Smooth muscle cell (in vitro differentiated cells): Measurements from ENCODE around the gene BDH1. TPM values are rescaled to one million over a fixed set of nuclear protein-coding genes. Genes with fewer than 3 reads are reported as not detected.
"Not testable (repeated sequence)": the region's sequence is repeated elsewhere in the genome, so short reads cannot be mapped to it uniquely, and the experiment has no call there.

Experiments
- DNase-seq: peaks from one replicate; lab custom pipeline; 2025; ENCODE audit not compliant: unreplicated experiment; lab: John Stamatoyannopoulos, UW
- H2AFZ ChIP-seq: fragments of 200-600 bp; sonication (generic); 2 replicates; pipeline ENCODE4 v1.6.0; 2016; ENCODE audit warnings: antibody characterized with exemption, low read depth, mild to moderate bottlenecking
- H3F3A ChIP-seq: fragments of 200-600 bp; sonication (generic); 2 replicates; pipeline ENCODE4 v1.6.0; 2017; ENCODE audit warnings: antibody characterized with exemption, low read depth
- H3K27ac ChIP-seq: fragments of 200-600 bp; sonication (generic); 2 replicates; pipeline ENCODE4 v1.5.1; 2016; ENCODE audit warnings: low read depth, mild to moderate bottlenecking
- H3K27me3 ChIP-seq: fragments of 200-600 bp; sonication (generic); 2 replicates; pipeline ENCODE4 v1.6.1; 2016; ENCODE audit warnings: low read depth, mild to moderate bottlenecking
- H3K36me3 ChIP-seq: fragments of 200-600 bp; sonication (generic); 2 replicates; pipeline ENCODE4 v1.5.1; 2016; ENCODE audit warnings: low read depth
- H3K4me1 ChIP-seq: fragments of 200-600 bp; sonication (generic); 2 replicates; pipeline ENCODE4 v1.5.1; 2016; ENCODE audit warnings: low read depth
- H3K4me2 ChIP-seq: fragments of 200-600 bp; sonication (generic); 2 replicates; pipeline ENCODE4 v1.6.0; 2016; ENCODE audit warnings: mild to moderate bottlenecking
- H3K4me3 ChIP-seq: fragments of 200-600 bp; sonication (generic); 2 replicates; pipeline ENCODE4 v1.5.1; 2016; ENCODE audit warnings: mild to moderate bottlenecking
- H3K79me2 ChIP-seq: fragments of 200-600 bp; sonication (generic); 2 replicates; pipeline ENCODE4 v1.6.0; 2016; ENCODE audit warnings: low read depth, mild to moderate bottlenecking
- H3K9ac ChIP-seq: fragments of 200-600 bp; sonication (generic); 2 replicates; pipeline ENCODE4 v1.6.0; 2016; ENCODE audit warnings: low read depth
- H3K9me3 ChIP-seq: fragments of 200-600 bp; sonication (generic); replicated peaks from 2 replicates; pipeline ENCODE4 v1.5.1; 2016; ENCODE audit warnings: low read depth
- H4K20me1 ChIP-seq: fragments of 200-600 bp; sonication (generic); 2 replicates; pipeline ENCODE4 v1.6.0; 2016; ENCODE audit warnings: low read depth
- WGBS: methylation state at CpG from one replicate; pipeline ENCODE4 v1.1.7; 2016; ENCODE audit warnings: low lambda C conversion rate; 5-methylcytosine and 5-hydroxymethylcytosine counted together
- polyA plus RNA-seq: library from polyadenylated mRNA; unstranded; fragments of >200 nt; fragmentation: Nextera tagmentation; extraction: Ambion mirVana; gene quantifications from 2 replicates; pipeline ENCODE4 v1.2.1, GENCODE V29; 2016
- total RNA-seq: library from RNA; depleted of rRNA; stranded (reverse); fragments of >200 nt; gene quantifications from 2 replicates; pipeline ENCODE4 v1.2.3, GENCODE V29; 2014
- TF ChIP-seq, protein P1 (sequence below): fragments of 200-600 bp; sonication (generic); IDR thresholded peaks from 2 replicates; pipeline ENCODE4 v1.5.1; 2017; ENCODE audit warnings: borderline replicate concordance, mild to moderate bottlenecking, antibody characterized with exemption; ENCODE audit not compliant: insufficient read depth, poor library complexity, severe bottlenecking

BDH1 gene
- total and polyA plus RNA-seq, 2 experiments from 2014 or later: 4.0 to 7.2 TPM

DNA sequence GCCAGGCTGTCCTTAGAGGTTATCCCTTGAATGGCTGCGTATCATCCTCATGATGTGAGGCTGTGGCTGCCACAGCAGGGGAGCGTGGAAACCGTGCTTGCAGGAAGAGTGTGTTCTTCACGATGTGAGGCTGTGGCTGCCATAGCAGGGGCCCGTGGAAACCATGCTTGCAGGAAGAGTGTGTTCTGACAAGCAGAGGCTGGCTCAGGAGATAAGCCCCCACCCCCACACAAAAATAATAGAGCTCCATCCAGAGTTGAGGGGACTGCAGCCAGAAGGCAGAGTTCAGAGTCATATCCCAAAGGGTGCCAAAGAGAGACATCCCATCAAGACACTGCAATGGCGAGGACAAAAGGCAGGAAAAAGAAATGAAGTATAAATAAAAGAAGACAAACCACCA, 22.6 kb upstream of the BDH1 start:
- H3K36me3 ChIP-seq: no peaks in the 10 kb centered on the region
- no peak overlapping the region for H3K4me2 ChIP-seq
- H3K9me3 ChIP-seq: no peaks in the 10 kb centered on the region
- H3K4me1 ChIP-seq: no peaks in the 10 kb centered on the region
- no peak overlapping the region for H3K9ac ChIP-seq
- H3F3A ChIP-seq: no peaks in the 10 kb centered on the region
- no peaks in the 10 kb centered on the region for H4K20me1 ChIP-seq
- DNase-seq: no peak
- 90% methylated on average over 6 of the region's 6 CpGs for WGBS
- H3K79me2 ChIP-seq: no peaks in the 10 kb centered on the region
- H3K4me3 ChIP-seq: no peak overlapping the region
- no peak overlapping the region for H3K27ac ChIP-seq
- peaks cover 6% of the 10 kb centered on the region for H3K27me3 ChIP-seq
- no peak overlapping the region for H2AFZ ChIP-seq
- TF ChIP-seq, protein P1, sequence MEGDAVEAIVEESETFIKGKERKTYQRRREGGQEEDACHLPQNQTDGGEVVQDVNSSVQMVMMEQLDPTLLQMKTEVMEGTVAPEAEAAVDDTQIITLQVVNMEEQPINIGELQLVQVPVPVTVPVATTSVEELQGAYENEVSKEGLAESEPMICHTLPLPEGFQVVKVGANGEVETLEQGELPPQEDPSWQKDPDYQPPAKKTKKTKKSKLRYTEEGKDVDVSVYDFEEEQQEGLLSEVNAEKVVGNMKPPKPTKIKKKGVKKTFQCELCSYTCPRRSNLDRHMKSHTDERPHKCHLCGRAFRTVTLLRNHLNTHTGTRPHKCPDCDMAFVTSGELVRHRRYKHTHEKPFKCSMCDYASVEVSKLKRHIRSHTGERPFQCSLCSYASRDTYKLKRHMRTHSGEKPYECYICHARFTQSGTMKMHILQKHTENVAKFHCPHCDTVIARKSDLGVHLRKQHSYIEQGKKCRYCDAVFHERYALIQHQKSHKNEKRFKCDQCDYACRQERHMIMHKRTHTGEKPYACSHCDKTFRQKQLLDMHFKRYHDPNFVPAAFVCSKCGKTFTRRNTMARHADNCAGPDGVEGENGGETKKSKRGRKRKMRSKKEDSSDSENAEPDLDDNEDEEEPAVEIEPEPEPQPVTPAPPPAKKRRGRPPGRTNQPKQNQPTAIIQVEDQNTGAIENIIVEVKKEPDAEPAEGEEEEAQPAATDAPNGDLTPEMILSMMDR: no peak

DNA sequence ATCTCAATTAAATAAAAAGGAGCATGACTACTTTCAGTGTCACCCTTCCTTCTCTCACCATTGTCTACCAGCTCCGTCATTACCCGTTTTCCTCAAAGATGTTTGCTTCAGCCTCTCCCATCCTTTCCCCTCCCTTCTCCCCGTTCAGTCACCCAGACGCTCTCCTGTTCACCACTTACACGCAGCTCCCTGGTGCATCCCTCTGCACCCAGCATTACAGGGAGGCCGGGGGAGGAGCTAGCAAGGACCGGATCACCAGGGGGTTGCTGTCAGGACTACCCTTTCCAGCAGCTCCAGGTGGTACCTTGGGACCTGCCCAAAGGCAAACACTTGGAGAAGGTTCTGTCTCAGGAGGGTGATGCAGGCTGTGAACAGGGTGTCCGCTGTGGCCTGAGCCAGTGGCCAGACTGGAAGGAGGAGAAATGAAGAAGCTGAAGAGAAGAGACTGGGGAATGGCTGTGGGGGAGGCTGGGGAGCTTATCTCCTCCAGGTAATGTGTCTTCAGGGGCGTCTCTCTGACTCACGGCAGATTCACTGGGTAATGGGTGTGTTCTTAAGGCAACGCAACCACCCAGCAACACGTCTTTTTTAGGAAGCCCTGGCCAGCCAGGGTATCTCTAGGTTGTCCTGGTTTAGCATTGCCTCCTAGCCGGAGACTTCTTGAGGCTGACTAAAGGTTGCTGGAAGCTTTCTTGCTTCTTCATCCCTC, 21.8 kb upstream of the BDH1 start:
- Histone ChIP-seq H3K4me1 (no peaks in the 10 kb centered on the region), H2AFZ (no peak overlapping the region), H3K9ac (no peak overlapping the region), H3F3A (no peaks in the 10 kb centered on the region), H3K27ac (no peak overlapping the region), H3K9me3 (no peaks in the 10 kb centered on the region), H3K4me3 (no peak overlapping the region), H3K79me2 (no peaks in the 10 kb centered on the region), H3K36me3 (no peaks in the 10 kb centered on the region), H4K20me1 (no peaks in the 10 kb centered on the region), H3K4me2 (no peak overlapping the region), H3K27me3 (peaks cover 6% of the 10 kb centered on the region)
- 92% methylated on average over 13 of the region's 13 CpGs for WGBS
- no peak for DNase-seq
- TF ChIP-seq, protein P1: no peak

DNA sequence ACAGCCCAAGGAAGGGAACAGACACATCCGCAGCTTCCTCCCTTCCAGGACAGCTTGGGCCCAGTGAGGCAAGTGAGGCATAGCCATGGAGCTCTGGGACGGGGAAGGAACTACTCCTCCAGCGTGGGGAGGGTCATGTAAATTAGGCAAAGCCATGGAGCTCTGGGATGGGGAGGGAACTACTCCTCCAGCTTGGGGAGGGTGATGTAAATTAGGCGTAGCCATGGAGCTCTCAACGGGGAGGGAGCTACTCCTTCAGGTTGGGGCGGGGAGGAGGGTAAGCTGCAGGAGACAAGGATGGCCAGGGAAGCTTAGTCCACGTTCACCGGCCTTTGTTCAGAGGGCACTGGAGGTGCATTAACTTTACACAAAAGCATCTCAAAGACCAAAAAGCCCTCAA, 21.1 kb upstream of the BDH1 start:
- Histone ChIP-seq H3K9ac (no peak overlapping the region), H4K20me1 (no peaks in the 10 kb centered on the region), H2AFZ (no peak overlapping the region), H3K4me3 (no peak overlapping the region), H3K4me1 (no peaks in the 10 kb centered on the region), H3K27ac (no peak overlapping the region), H3K27me3 (peaks cover 6% of the 10 kb centered on the region), H3K4me2 (no peak overlapping the region), H3K9me3 (no peaks in the 10 kb centered on the region), H3K79me2 (no peaks in the 10 kb centered on the region), H3K36me3 (no peaks in the 10 kb centered on the region), H3F3A (no peaks in the 10 kb centered on the region)
- 85% methylated on average over 8 of the region's 8 CpGs for WGBS
- TF ChIP-seq, protein P1: no peak
- DNase-seq: no peak

DNA sequence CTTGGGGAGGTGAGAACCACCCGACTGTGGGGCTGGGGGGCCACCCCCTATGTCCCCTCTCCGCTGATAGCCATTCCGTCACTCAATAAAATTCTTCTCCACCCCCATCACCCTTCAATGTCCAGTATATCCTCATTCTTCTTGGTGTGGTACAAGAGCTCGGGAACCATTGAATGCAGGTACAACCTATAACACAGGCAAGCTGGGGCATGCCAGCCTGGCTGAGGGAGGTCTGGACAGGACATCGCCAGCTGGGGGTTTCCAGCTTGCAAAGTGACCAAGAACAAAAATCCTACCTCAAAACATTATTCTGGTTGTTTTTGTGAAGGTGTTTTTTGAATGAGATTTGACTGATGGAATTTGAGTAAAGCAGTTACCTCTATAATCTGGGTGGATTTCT, 19.6 kb upstream of the BDH1 start:
- H3K4me2 ChIP-seq: no peak overlapping the region
- no peak overlapping the region for H2AFZ ChIP-seq
- H3K27ac ChIP-seq: no peak overlapping the region
- H3K79me2 ChIP-seq: no peaks in the 10 kb centered on the region
- no peak for DNase-seq
- no peaks in the 10 kb centered on the region for H3K9me3 ChIP-seq
- H3K9ac ChIP-seq: no peak overlapping the region
- H3K36me3 ChIP-seq: no peaks in the 10 kb centered on the region
- TF ChIP-seq, protein P1: no peak
- H4K20me1 ChIP-seq: no peaks in the 10 kb centered on the region
- WGBS: 84% methylated on average over 5 of the region's 5 CpGs
- no peak overlapping the region for H3K4me3 ChIP-seq
- H3K27me3 ChIP-seq: peaks cover 6% of the 10 kb centered on the region
- H3F3A ChIP-seq: no peaks in the 10 kb centered on the region
- H3K4me1 ChIP-seq: no peaks in the 10 kb centered on the region

DNA sequence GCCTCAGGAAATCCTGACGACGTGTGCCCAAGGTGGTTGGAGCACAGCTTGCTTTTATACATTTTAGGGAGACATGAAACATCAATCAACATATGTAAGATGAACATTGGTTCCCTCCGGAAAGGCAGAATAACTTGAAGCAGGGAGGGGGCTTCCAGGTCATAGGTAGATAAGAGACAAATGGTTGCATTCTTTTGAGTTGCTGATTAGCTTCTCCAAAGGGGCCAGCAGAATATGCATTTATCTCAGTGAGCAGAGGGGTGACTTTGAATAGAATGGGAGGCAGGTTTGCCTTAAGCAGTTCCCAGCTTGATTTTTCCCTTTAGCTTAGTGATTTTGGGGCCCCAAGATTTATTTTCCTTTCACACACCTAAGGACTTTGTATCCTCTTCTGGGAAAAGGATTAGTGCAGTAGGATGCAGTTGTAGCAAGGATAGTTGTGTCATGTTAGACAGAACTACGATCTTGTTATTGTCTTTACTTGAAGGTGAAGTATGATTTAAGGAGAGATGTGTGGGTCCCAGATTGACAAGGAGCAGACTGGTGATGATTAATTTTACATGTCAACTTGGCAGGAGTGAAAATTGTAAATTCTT, 18.7 kb upstream of the BDH1 start:
- DNase-seq, H3K4me3 ChIP-seq, H4K20me1 ChIP-seq, H3K9me3 ChIP-seq, H3K4me1 ChIP-seq, H3F3A ChIP-seq, H3K9ac ChIP-seq, H3K27ac ChIP-seq, H3K27me3 ChIP-seq, H2AFZ ChIP-seq, H3K36me3 ChIP-seq, H3K4me2 ChIP-seq, H3K79me2 ChIP-seq: not testable (repeated sequence)
- 26% methylated on average over 4 of the region's 4 CpGs for WGBS
